Measurements from ENCODE around the gene INTS1. TPM values are rescaled to one million over a fixed set of nuclear protein-coding genes. Genes with fewer than 3 reads are reported as not detected.

INTS1 gene
- total RNA-seq, 2 experiments from 2014 or later = 91.0 to 91.5 TPM

- no peaks in the 10 kb centered on the region for H3K27me3 ChIP-seq (ENCODE audit: control insufficient read depth in 1 of 2, insufficient read depth in 2 of 2, low read length in 2 of 2)
- no peak overlapping the region for H3K27ac Mint-ChIP-seq
- H3K9me3 Mint-ChIP-seq = no peaks in the 10 kb centered on the region
- ChIA-PET CTCF (no interaction called here), POLR2A (no interaction called here)
- H3K36me3 Mint-ChIP-seq (ENCODE audit: low read depth) = peaks cover 23% of the 10 kb centered on the region
- H3K9me3 ChIP-seq (ENCODE audit: control insufficient read depth in 1 of 2, insufficient read depth in 1 of 2, low read length in 2 of 2) = no peaks in the 10 kb centered on the region
- no peaks in the 10 kb centered on the region for H3K27me3 Mint-ChIP-seq
- H3K4me1 ChIP-seq (ENCODE audit: insufficient read depth, low read length) = no peaks in the 10 kb centered on the region
- ATAC-seq (ENCODE audit: poor library complexity) (no peak), DNase-seq (no peak)
- H3K36me3 ChIP-seq (ENCODE audit: insufficient read depth, low read length) = peaks cover 60% of the 10 kb centered on the region
- intact Hi-C loops (cut with DNase I, micrococcal nuclease) = no loop called here
- no peaks in the 10 kb centered on the region for H3K4me1 Mint-ChIP-seq (ENCODE audit: low read depth)
- no peak overlapping the region for H3K27ac ChIP-seq (ENCODE audit: low read depth in 1 of 2, low read length in 2 of 2)
- no peak overlapping the region for H3K4me3 Mint-ChIP-seq
- TF ChIP-seq CTCF (IDR thresholded peaks at IDR 0.05) = no peak
- no peak overlapping the region for H3K4me3 ChIP-seq (ENCODE audit: low read length)
Observed at GRCh38 chr7:1480670-1481069, 23.5 kb downstream of the INTS1 start.

DNA sequence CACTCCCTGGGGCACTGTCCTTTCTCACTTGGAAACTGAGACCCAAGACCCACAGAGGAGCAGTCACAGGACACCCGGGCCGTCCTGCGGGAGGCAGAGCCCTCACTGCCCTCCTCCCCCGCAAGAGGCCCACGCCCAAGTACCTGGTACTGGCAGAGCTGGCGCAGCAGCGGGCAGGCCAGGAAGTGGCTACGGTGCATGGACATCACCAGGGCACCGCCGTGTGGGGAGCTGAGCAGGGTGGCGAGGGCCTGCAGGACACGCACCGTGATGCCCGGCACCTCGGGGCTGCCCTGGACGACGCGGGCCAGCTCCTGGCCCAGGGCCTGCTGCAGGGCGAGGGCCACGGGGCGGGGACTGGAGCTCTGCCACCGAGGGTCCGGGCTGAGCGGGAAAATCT lies 24.9 kb downstream of the INTS1 start:
- peaks cover 9% of the 10 kb centered on the region for H3K4me1 ChIP-seq (ENCODE audit: insufficient read depth, low read length)
- Mint-ChIP-seq H3K9me3 (no peaks in the 10 kb centered on the region), H3K27me3 (no peaks in the 10 kb centered on the region), H3K4me3 (no peak overlapping the region), H3K36me3 (ENCODE audit: low read depth) (peaks cover 26% of the 10 kb centered on the region), H3K27ac (no peak overlapping the region), H3K4me1 (ENCODE audit: low read depth) (peaks cover 9% of the 10 kb centered on the region)
- ChIA-PET CTCF (no interaction called here), POLR2A (no interaction called here)
- intact Hi-C loops (cut with DNase I, micrococcal nuclease) = no loop called here
- H3K27ac ChIP-seq (ENCODE audit: low read depth in 1 of 2, low read length in 2 of 2) = no peak overlapping the region
- ATAC-seq (ENCODE audit: poor library complexity) = no peak
- peaks cover 50% of the 10 kb centered on the region for H3K36me3 ChIP-seq (ENCODE audit: insufficient read depth, low read length)
- H3K4me3 ChIP-seq (ENCODE audit: low read length) = no peak overlapping the region
- no peaks in the 10 kb centered on the region for H3K9me3 ChIP-seq (ENCODE audit: control insufficient read depth in 1 of 2, insufficient read depth in 1 of 2, low read length in 2 of 2)
- no peak for TF ChIP-seq CTCF (IDR thresholded peaks at IDR 0.05)
- DNase-seq = no peak
- no peaks in the 10 kb centered on the region for H3K27me3 ChIP-seq (ENCODE audit: control insufficient read depth in 1 of 2, insufficient read depth in 2 of 2, low read length in 2 of 2)

GRCh38 chr7:1478480-1478879 lies 25.7 kb downstream of the INTS1 start:
- intact Hi-C loops (cut with DNase I, micrococcal nuclease) = no loop called here
- Mint-ChIP-seq H3K9me3 (no peaks in the 10 kb centered on the region), H3K27ac (no peak overlapping the region), H3K27me3 (no peaks in the 10 kb centered on the region), H3K4me3 (no peak overlapping the region), H3K4me1 (ENCODE audit: low read depth) (peaks cover 16% of the 10 kb centered on the region), H3K36me3 (ENCODE audit: low read depth) (peaks cover 26% of the 10 kb centered on the region)
- Histone ChIP-seq H3K36me3 (ENCODE audit: insufficient read depth, low read length) (peaks cover 46% of the 10 kb centered on the region), H3K9me3 (ENCODE audit: control insufficient read depth in 1 of 2, insufficient read depth in 1 of 2, low read length in 2 of 2) (no peaks in the 10 kb centered on the region), H3K27me3 (ENCODE audit: control insufficient read depth in 1 of 2, insufficient read depth in 2 of 2, low read length in 2 of 2) (no peaks in the 10 kb centered on the region), H3K27ac (ENCODE audit: low read depth in 1 of 2, low read length in 2 of 2) (no peak overlapping the region), H3K4me3 (ENCODE audit: low read length) (no peak overlapping the region), H3K4me1 (ENCODE audit: insufficient read depth, low read length) (peaks cover 17% of the 10 kb centered on the region)
- no peak for TF ChIP-seq CTCF (IDR thresholded peaks at IDR 0.05)
- ATAC-seq (ENCODE audit: poor library complexity) = no peak
- ChIA-PET CTCF (no interaction called here), POLR2A (no interaction called here)
- DNase-seq = no peak
